T1000 (cell line): ENCODE measurements around the gene IZUMO1R.
"Not testable (repeated sequence)": the region's sequence is repeated elsewhere in the genome, so short reads cannot be mapped to it uniquely, and the experiment has no call there.

Experiments
- DNase-seq: peaks from one replicate; lab custom pipeline; 2025; ENCODE audit warnings: mixed read lengths; lab: John Stamatoyannopoulos, UW

The IZUMO1R gene

DNA sequence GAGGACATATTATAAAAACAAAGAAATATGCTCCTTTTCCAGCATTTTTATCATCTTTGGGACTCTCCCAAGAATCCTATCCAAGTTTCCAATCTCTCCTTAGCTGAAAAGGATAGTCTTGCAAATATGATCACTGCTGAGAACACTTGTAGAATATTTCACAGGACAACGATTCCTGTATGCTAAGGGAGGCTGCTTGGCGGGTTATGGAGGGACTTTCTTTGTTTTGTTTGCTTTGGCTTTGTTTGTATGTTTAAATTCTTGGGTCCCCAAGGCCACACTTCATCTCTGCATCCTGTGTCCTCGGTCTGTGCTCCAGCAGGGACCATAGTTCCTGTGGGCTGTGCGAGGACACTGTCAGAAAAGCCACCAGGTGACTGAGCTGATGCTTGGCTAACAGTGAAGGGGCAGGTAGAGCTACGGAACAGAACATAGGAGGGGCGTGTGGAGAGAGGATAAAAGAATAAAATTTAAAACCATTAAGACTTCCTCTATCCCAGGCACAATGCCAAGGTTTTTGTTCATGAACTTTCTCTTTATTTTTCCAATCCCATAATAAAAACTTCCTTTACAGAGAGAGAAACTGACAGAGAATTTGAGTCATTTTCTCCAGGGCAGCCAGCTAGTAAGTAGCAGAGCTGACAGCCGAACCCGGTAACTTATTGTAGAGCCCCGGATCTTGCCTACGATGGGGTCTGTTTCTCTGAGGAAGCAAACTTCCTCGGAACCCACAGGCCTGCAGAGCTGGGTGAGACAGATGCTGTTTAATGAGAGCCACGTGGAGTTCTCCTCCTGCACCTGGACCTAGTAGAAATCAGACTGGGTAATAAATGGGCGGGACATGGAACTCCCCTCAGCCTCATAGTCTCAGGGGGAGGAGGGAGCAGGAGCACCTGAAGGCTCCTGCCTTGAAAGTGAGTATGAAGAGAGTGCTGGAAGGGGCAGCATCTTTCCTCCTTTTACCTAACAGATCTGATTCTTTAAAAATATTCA lies at the start of gene IZUMO1R:
TSS of gene IZUMO1R (plus strand) at position 615 of the 993 bp plus-strand sequence. CDS start 1,057 bp downstream, outside the sequence.
- DNase-seq, result no peak

GRCh38 chr11:94271885-94272372 lies 32.5 kb upstream of the IZUMO1R start:
- no peak for DNase-seq

DNA sequence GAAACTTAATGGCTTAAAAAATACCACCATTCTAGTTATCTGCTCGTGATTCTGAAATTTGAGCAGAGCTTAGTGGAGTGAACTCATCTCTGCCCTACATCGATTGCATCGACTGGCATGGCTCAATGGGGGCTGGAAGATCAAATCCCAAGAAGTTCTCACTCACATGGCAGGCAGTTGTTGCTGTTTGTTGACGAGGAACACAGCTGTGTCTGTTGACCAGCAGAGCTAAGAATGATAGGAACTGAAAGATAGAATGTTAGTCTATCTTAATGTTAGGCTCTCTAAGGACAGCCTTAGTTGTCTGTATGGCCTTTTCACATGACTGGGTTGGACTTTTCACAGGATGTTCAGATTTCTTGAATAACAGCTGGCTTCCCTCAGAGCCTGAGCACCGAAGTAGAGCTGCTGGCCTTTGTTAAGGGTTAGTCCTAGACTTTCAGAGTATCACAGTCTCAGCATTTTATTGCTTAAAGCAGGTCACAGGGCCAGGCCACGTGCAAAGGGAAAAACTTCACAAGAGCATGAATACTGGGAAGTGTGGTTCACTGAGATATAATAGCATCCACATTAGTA lies 31.6 kb upstream of the IZUMO1R start:
- no peak for DNase-seq

DNA sequence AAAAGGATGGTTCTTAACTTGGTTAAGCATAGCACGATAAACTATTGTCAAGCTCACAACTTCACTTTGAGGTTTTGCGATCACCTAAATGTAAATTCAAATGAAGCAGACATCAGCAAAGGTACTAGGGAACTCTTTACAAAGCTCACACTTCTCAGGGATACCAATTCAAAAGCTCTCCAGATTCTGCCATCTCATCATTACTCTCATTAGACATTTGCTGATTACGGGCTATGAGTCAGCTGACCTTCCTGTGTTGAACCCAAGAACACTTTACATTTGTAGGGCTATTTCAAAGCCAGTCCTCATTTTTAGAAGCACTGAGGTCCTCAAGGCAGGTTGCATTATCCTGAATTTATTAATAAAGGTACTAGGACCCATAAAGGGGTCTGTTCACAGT lies 28.4 kb upstream of the IZUMO1R start:
- DNase-seq, result no peak

DNA sequence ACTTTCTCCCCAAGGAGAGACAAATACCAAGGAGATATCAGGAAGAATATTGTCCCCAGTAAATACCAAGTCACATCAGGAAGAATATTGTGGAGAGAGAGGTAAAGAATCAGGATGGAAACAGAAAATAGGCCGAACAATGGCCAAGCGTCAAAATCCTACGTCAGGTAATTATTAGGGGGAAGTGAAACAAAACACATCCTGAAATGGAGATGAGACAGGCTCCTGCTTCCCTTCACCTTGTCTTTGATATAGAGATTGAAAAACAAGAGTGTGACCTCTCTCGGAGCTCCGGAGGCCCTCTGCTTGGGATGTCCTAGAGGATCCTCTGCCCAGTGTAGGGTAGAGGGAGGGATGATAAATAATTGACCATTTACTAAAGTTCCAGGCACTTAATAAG lies 27.4 kb upstream of the IZUMO1R start:
- no peak for DNase-seq

GRCh38 chr11:94278207-94278606 lies 26.2 kb upstream of the IZUMO1R start:
- DNase-seq, result not testable (repeated sequence)

- DNase-seq, result no peak
Measured at GRCh38 chr11:94279996-94280395, 24.4 kb upstream of the IZUMO1R start.

DNA sequence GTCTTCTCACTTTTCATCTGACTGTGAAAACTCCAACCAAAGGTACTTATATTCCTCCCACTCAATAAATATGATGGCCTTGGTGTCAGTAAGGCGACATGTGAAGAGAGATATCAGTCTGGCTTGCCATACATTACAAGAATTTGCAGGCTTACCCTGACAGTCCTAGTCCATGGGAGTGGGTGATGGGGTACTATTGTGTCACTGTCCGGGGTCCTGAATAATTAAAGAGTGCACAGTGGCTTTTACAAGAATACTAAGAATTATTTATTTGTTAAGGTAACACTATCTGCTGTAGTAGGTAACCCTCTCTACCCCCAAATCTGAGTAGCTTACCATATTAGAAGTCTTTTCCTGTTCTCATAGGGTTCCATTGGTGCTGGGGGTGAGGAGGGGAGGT lies 23.1 kb upstream of the IZUMO1R start:
- no peak for DNase-seq

- DNase-seq, result no peak
Measured at GRCh38 chr11:94283678-94284077, 20.7 kb upstream of the IZUMO1R start.

- DNase-seq, result no peak
Measured at GRCh38 chr11:94295534-94295933, 8.8 kb upstream of the IZUMO1R start.

DNA sequence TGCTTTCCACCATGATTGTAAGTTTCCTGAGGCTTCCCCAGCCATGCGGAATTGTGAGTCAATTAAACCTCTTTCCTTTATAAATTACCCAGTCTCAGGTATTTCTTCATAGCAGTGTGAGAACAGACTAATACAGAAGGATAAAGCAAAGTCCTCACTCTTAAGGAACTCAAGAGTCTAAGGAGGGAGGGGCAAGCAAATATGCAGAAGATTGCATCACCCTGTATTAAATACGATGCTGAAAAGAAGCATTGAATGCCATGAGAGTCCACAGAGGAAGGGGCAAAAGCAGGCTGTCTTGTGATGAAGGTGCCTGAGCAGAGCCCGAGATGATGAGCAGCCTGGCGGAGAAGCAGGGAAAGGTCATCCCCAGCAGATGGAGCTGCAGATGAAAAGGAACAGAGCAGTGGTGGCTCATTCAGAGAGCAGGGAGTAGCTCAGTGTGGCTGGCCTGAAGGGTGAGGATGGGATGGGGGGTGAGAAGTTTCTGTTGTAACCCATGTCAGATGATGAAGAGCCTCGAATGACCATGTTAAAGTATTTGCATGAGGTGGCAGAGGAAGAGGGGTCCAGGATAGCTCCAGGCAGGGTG lies 6.3 kb upstream of the IZUMO1R start:
- DNase-seq, result no peak

DNA sequence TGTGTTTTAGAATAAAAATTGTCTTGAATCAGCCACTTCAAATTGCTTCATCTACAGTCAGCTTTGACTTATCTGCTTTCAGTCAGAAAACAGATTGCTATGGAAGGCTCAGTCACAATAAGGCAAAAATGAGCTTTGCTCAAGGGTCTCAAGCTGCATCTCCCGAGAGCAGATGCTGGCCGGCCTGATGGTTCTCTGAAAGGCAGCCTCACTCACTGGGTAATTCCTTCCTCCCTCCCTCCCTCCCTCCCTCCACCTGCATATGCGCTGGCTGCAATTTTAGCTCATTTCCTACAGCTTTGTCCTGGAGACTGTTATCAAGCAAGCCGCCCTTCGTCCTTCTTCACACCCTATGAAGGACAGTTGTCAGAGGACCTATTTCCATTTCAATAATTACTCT lies 1.6 kb upstream of the IZUMO1R start:
- DNase-seq, result no peak

DNA sequence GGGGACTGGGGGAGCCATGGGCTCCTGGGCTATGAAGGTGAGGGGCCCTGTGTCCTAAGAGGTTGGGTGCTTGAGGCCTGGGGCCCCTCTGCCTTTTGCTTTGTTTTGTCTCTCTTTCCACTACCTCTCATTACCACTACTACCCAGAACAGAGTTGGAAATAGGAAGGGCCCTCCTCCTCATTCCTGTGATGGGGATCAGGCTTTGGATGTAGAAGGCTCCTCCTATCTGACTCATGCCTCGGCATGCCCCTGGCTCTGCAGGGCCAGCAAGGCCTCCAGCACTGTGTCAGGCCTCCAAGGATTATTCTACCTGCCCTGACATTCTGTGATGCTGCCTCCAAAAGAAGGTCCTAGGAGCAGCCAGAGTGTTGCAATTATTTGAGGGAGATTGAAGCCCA lies 766 bp downstream of the IZUMO1R start:
- DNase-seq, result no peak

GRCh38 chr11:94307101-94307791 lies 2.9 kb downstream of the IZUMO1R start:
- DNase-seq, result no peak

GRCh38 chr11:94308024-94308423 lies 3.6 kb downstream of the IZUMO1R start:
- DNase-seq, result no peak

GRCh38 chr11:94309757-94310156 lies 5.4 kb downstream of the IZUMO1R start:
- DNase-seq, result no peak

DNA sequence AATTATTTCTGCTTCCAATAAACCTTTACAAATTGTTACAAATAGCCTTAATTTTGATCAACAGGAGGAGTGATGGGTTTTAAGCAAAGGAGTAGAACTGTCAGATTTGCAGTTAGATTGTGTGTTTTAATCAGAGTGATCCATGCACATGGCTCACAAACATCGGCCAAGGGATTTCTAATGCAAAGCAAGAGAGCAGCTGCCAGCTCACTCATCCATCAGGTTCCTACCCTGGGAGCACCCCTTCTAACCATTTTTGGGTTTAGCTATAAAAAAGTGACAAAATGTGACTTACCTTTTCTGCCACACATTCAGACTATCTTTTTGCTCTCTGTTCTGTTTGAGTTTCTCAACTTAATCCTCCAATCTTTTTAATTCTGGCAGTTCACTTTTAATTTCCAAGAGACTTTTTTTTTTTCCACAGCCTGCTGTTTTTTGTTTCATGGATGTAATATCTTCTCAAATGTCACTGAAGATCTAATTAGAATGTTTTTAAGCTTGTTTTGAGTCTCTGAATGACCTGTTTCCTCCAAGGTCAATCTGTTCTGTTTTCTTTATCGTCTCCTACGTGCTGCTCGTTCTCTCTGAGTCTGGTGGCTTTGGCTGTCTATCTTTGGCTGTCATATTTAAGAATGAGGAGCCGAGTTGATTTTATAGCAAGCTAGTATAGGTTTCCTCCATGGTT lies 6.0 kb downstream of the IZUMO1R start:
- DNase-seq, result no peak

- no peak for DNase-seq
Measured at GRCh38 chr11:94312339-94312738, 8.0 kb downstream of the IZUMO1R start.

- no peak for DNase-seq
Measured at GRCh38 chr11:94314064-94314463, 9.7 kb downstream of the IZUMO1R start.

- no peak for DNase-seq
Measured at GRCh38 chr11:94315664-94316063, 11.3 kb downstream of the IZUMO1R start.

DNA sequence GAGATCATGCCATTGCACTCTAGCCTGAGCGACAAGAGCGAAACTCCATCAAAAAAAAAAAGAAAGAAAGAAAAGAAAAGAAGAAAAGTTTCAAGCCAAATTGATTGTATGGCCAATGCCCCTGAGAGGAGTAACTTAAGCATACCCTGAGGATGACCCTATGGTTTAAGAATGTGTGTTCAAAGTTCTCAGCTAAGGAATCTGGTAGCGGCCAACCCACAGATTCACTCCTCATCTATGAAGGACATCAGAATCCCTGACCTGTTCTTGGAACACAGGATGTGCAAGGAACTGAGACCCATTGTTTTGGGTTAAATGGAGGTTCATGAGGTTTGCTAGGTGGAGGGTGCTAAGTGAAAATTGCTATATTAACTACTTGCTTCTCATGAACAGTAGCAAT lies 18.1 kb downstream of the IZUMO1R start:
- no peak for DNase-seq

DNA sequence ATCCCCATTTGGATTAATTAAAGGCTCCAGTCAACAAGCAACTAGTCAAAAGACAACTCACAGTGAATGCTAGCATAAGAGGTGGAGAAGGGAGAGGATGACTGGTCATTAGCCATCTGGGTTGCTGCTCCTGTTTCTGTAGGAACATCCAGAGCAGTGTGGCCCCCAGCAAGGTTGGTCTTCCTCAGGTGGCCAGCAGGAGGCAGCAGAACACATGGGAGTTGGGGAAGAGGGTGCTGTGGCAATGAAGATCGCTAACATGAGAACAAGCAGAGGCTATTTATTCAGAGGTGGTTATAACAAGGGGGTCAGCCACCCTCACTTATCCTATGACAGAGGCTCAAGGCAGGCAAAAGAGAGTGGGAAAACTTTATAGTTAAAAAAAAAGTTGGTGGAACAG lies 21.3 kb downstream of the IZUMO1R start:
- no peak for DNase-seq
